HUES48 (cell line): ENCODE data around the gene SVOP.
"Not testable (repeated sequence)": the region's sequence is repeated elsewhere in the genome, so short reads cannot be mapped to it uniquely, and the experiment has no call there.

Experiments used
- H3K27ac ChIP-seq: one replicate; pipeline ENCODE4 v1.7.0; 2013; ENCODE audit warnings: low read depth, low read length, inconsistent platforms
- H3K27me3 ChIP-seq: 2 replicates; pipeline ENCODE4 v1.6.1; 2013; ENCODE audit warnings: mild to moderate bottlenecking, low read length; ENCODE audit not compliant: control insufficient read depth, insufficient read depth
- H3K36me3 ChIP-seq: 2 replicates; pipeline ENCODE4 v1.6.1; 2013; ENCODE audit warnings: low read length; ENCODE audit not compliant: control insufficient read depth, insufficient read depth
- H3K4me1 ChIP-seq: 2 replicates; pipeline ENCODE4 v1.6.1; 2013; ENCODE audit warnings: mild to moderate bottlenecking, low read length; ENCODE audit not compliant: control insufficient read depth, insufficient read depth
- H3K4me3 ChIP-seq: 2 replicates; pipeline ENCODE4 v1.5.1; 2013; ENCODE audit warnings: mild to moderate bottlenecking, low read depth, low read length
- H3K9ac ChIP-seq: 2 replicates; pipeline ENCODE4 v1.6.1; 2013; ENCODE audit warnings: mild to moderate bottlenecking, low read depth, low read length, moderate library complexity
- H3K9me3 ChIP-seq: 2 replicates; pipeline ENCODE4 v1.6.1; 2013; ENCODE audit warnings: low read length; ENCODE audit not compliant: control insufficient read depth, insufficient read depth

Gene SVOP

DNA sequence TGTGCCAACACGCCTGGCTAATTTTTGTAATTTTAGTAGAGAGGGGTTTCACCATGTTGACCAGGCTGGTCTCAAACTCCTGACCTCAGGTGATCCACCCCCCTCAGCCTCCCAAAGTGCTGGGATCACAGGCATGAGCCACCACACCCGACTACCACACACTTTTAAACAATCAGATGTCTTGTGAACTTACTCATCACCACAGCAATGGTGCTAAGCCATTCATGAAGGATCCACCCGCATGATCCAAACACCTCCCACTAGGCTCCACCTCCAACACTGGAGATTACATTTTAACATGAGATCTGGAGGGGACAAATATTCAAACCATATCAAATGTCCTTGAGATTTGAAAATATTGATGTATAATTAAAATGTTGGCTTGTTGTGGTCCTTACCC, 7.8 kb upstream of the SVOP start:
- H3K9ac ChIP-seq, H3K4me3 ChIP-seq, H3K36me3 ChIP-seq, H3K27ac ChIP-seq, H3K9me3 ChIP-seq, H3K27me3 ChIP-seq, H3K4me1 ChIP-seq: not testable (repeated sequence)

- Histone ChIP-seq H3K9me3 (no peaks in the 10 kb centered on the region), H3K27me3 (no peaks in the 10 kb centered on the region), H3K36me3 (no peaks in the 10 kb centered on the region), H3K4me3 (no peak overlapping the region), H3K4me1 (no peaks in the 10 kb centered on the region), H3K27ac (no peak overlapping the region), H3K9ac (no peak overlapping the region)
Measured at GRCh38 chr12:109027767-109028166, 6.9 kb upstream of the SVOP start.

DNA sequence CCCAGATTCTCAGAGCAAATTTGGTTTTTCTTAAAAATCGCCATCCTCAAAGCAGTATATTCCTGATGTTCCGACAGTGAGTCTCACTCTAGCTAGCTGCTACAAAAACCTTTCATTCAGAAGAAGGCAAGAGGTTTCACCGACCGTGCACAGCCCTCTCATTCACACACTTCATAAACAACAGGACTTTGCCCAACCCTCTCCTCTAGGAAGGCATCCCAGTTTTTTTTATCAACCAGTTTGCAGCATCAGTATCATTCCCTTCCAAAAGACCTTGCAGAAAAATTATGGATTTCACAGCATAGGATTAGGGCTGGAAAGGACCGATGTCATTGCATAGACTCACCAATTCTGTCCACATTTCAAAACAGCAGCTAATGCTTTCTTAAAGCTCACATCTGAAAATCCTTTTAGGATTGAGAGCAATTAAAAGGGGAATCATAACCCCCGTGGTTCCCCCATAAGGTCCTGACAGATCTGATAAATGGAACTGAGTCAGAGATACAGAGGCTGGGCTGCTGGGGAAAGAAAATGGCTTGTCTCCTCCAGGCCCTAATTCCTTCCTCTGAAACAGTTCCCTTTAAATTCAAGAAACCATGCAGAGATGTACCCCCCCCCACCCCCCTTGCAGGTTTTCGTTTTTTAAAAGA, 597 bp downstream of the SVOP start:
- Histone ChIP-seq H3K27me3 (no peaks in the 10 kb centered on the region), H3K9me3 (no peaks in the 10 kb centered on the region), H3K27ac (no peak overlapping the region), H3K4me3 (peak overlapping the region; percentile 59; the same call in 1 of the 2 replicates), H3K4me1 (no peaks in the 10 kb centered on the region), H3K36me3 (no peaks in the 10 kb centered on the region), H3K9ac (no peak overlapping the region)

DNA sequence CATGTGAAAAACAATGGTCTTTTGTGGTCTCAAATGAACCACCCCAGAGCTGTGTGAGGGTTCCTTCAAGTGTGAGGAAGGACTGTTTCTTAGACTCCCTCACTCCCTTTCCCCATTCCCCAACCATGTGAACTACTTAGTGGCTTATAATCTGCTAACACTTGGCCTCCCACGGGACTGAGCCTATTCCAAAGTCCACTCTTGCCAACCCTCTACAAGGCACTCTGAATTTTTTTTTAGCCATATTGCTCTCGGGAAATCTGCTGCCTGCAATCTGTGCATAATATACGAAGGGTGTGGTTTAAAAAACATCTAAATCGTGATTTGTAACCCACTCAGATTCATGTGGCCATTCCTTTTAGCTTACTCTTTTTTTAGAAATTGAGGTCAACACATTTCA, 2.6 kb downstream of the SVOP start:
- no peaks in the 10 kb centered on the region for H3K27me3 ChIP-seq
- no peak overlapping the region for H3K9ac ChIP-seq
- H3K4me1 ChIP-seq, result no peaks in the 10 kb centered on the region
- H3K27ac ChIP-seq, result no peak overlapping the region
- no peaks in the 10 kb centered on the region for H3K9me3 ChIP-seq
- H3K36me3 ChIP-seq, result no peaks in the 10 kb centered on the region
- no peak overlapping the region for H3K4me3 ChIP-seq

- no peaks in the 10 kb centered on the region for H3K4me1 ChIP-seq
- no peak overlapping the region for H3K27ac ChIP-seq
- H3K36me3 ChIP-seq, result no peaks in the 10 kb centered on the region
- H3K4me3 ChIP-seq, result no peak overlapping the region
- H3K9ac ChIP-seq, result no peak overlapping the region
- H3K27me3 ChIP-seq, result no peaks in the 10 kb centered on the region
- no peaks in the 10 kb centered on the region for H3K9me3 ChIP-seq
Measured at GRCh38 chr12:109016978-109017377, 3.9 kb downstream of the SVOP start.

DNA sequence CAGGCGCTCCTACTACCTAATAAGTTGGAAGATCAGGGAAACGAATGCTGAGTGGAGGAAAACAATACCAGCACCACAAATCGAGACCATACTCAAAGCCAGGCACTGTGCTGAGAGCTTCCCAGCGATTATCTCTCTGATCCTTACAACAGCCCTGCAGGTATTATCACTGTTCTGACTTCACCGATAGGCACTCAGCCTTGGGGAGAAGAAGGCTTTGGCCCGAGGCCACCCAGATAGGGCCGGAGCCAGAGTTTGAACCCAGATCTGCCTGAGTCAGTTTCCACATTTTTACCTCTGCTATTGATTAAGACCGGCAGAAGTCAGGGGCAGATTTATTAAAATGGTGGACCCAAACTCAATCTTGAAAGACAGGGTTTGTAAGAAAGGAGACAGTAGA, 4.9 kb downstream of the SVOP start:
- Histone ChIP-seq H3K27me3 (no peaks in the 10 kb centered on the region), H3K4me3 (no peak overlapping the region), H3K9me3 (no peaks in the 10 kb centered on the region), H3K27ac (no peak overlapping the region), H3K36me3 (no peaks in the 10 kb centered on the region), H3K4me1 (no peaks in the 10 kb centered on the region), H3K9ac (no peak overlapping the region)

DNA sequence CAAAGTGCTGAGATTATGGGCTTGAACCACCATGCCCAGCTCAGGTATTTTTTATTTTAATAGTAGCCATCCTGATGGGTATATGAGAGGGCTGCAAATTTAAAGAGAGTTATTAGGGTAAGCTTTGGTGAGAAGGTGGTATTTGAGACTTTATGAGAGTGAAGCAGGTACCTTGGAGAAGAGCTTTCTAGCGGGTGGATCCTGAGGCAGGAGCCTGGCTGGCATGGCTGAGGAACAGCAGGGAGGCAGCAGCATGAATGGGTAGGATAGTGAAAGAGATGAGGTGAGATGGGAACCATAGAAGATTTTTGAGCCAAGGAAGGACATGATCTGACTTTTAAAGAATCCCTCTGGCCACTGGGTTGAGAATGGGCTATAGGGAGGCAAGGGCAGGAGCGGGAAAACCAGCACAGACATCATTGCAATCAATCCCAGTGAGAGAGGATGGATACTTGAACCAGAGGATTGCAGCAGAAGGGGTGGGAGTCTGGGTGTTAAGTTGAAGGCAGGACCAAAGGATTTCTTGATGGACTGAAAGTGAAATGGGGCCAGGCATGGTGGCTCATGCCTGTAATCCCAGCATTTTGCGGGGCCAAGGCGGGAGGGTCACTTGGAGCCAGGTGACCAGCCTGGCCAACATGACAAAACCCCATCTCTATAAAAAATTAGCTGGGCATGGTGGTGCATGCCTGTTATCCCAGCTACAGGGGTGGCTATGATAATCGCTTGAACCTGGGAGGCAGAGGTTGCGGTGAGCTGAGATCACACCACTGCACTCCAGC, 5.7 kb downstream of the SVOP start:
- no peak overlapping the region for H3K9ac ChIP-seq
- no peaks in the 10 kb centered on the region for H3K4me1 ChIP-seq
- no peaks in the 10 kb centered on the region for H3K36me3 ChIP-seq
- H3K4me3 ChIP-seq, result no peak overlapping the region
- no peaks in the 10 kb centered on the region for H3K27me3 ChIP-seq
- no peak overlapping the region for H3K27ac ChIP-seq
- no peaks in the 10 kb centered on the region for H3K9me3 ChIP-seq

DNA sequence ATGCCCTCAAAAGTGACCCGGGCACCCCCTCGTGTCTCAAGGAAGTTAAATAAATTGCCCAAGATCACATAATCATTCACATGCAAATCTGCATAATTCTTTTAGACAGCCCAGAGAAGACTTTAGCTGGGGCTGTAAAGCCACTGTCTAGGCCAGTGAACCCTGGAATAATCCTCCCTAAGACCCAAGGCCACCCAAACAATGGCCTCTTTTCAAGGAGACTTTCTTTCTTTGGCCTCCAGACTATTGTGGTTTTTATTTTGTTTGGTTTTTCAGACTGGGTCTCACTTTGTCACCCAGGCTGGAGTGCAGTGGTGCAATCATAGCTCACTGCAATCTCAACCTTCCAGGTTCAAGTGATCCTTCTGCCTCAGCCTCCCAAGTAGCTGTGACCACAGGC, 10.6 kb downstream of the SVOP start:
- no peaks in the 10 kb centered on the region for H3K36me3 ChIP-seq
- no peaks in the 10 kb centered on the region for H3K9me3 ChIP-seq
- no peaks in the 10 kb centered on the region for H3K4me1 ChIP-seq
- H3K27me3 ChIP-seq, result no peaks in the 10 kb centered on the region
- no peak overlapping the region for H3K27ac ChIP-seq
- H3K4me3 ChIP-seq, result no peak overlapping the region
- no peak overlapping the region for H3K9ac ChIP-seq

DNA sequence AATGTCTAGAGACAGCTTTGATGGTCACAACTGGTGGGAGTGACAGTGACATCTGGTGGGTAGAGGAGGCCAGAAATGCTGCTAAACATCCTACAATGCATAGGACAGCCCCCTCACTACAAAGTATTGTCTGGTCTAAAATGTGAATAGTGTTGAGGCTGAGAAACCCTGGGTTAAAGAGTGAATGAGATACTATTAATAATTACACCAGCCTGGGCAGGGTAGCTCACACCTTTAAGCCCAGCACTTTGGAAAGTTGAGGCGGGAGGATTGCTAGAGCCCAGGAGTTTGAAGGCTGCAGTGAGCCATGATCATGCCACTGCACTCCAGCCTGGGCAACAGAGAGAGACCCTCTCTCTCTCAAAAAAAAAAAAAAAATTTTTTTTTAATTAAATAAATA, 11.1 kb downstream of the SVOP start:
- Histone ChIP-seq H3K36me3 (no peaks in the 10 kb centered on the region), H3K4me3 (no peak overlapping the region), H3K9ac (no peak overlapping the region), H3K4me1 (no peaks in the 10 kb centered on the region), H3K27ac (no peak overlapping the region), H3K9me3 (no peaks in the 10 kb centered on the region), H3K27me3 (no peaks in the 10 kb centered on the region)

DNA sequence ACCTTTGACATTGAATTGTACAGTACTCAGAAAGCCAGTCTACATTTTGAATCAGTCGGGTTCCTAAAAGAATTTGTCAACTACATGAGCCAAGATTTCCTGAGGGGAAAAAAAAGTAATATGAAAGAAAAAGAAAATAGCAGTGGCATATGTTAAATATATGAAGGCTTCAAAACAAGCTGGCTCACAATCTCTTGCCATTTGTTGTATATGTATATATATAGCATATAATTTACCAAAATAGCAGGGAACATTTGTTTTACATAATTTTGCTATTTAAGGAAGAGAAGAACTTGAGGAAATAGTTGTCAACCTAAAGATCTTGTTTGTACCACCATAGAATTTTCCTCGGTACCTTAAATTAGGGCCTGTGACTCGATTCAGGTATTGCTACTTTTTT, 16.9 kb downstream of the SVOP start:
- no peak overlapping the region for H3K27ac ChIP-seq
- H3K27me3 ChIP-seq, result no peaks in the 10 kb centered on the region
- no peaks in the 10 kb centered on the region for H3K9me3 ChIP-seq
- H3K4me1 ChIP-seq, result no peaks in the 10 kb centered on the region
- H3K9ac ChIP-seq, result no peak overlapping the region
- H3K4me3 ChIP-seq, result no peak overlapping the region
- no peaks in the 10 kb centered on the region for H3K36me3 ChIP-seq

DNA sequence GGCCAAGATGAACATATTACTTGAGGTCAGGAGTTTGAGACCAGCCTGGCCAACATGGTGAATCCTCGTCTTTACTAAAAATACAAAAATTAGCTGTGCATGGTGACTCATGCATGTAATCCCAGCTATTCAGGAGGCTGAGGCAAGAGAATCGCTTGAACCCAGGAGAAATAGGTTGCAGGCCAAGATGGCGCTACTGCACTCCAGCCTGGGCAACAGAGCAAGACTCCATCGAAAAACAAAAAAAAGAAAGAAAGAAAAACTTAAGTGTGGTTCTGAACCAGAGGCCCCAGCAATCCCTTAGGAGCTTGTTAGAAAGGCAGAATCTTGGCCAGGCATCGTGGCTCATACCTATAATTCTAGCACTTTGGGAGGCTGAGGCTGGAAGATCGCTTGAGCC, 24.5 kb downstream of the SVOP start:
- no peak overlapping the region for H3K9ac ChIP-seq
- H3K9me3 ChIP-seq, result peaks cover 6% of the 10 kb centered on the region; the same call in 1 of the 2 replicates
- H3K27ac ChIP-seq, result no peak overlapping the region
- H3K4me3 ChIP-seq, result no peak overlapping the region
- H3K27me3 ChIP-seq, result no peaks in the 10 kb centered on the region
- no peaks in the 10 kb centered on the region for H3K36me3 ChIP-seq
- H3K4me1 ChIP-seq, result no peaks in the 10 kb centered on the region
